ENCODE data around the gene SDK1.

GRCh38 chr7:3297105-3297819 is 3.8 kb upstream of the SDK1 start:
- TF ChIP-seq POLR2AphosphoS5 (IDR thresholded peaks at IDR 0.05) (no peak), EP300 (IDR thresholded peaks at IDR 0.05) (no peak), CTCF (IDR thresholded peaks at IDR 0.05) (no peak), POLR2A (IDR thresholded peaks at IDR 0.05) (no peak)
